GM18951 (cell line): ENCODE results near the gene DCC.

Experiments used
- POLR2A ChIP-seq: IDR thresholded peaks from 4 replicates; pipeline ENCODE4 v1.6.1; 2011; ENCODE audit warnings: mild to moderate bottlenecking; ENCODE audit not compliant: insufficient read length, insufficient read depth; ENCODE audit errors: extremely low read depth
- in situ Hi-C: fragments of 300-500 bp; cut with MboI; formaldehyde crosslinking; loops from one replicate; pipeline ENCODE4 v1.12.0; 2022; ENCODE audit warnings: low sequenced_read_pairs, mixed read lengths, inconsistent platforms; ENCODE audit not compliant: unreplicated experiment

The DCC gene

DNA sequence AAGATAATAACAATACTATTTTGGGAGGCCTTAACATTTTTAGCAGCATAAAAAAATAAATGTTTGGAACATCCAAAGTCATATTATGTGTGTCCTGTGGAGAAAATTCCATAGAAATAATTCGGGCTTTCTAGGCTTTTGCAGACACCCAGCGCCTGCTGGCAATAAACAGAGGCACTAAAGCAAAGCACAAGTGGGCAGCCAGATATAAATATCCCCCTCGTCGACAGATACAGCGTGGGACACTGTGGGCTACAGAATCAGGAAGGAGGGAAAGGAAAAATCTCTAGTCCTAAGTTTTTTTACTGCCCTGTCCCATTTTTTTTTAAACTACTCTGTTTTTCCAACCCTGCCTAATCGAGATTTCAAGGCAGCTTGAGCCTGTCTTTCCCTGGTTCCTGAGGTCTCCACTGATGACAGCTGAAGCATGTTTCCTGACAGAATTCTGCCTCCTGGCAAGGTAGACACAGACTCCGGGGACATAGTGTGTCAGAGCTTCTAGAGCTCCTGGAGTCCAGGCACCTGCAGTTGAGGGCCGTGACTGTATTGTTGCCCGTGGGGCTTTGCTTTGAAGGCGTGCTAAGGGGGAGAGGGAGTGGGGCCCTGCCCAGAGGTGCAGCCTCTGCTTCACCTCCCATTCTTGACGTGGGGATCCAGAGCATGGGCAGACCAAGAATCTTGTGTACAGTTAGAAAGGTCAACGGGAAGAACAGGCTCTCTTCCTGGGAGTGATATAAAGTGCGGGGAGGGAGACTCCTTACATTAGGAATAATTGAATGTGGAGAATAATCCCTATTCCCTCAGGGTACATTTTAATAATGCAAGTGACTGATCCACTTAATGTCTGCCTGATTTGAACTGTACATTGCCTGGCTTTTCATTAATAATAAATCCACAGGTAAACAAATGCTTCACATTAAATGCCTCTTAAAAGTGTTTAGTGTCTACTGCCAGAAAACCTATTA lies 232.3 kb downstream of the DCC start:
- TF ChIP-seq POLR2A: no peak
- in situ Hi-C loops: no loop called here

DNA sequence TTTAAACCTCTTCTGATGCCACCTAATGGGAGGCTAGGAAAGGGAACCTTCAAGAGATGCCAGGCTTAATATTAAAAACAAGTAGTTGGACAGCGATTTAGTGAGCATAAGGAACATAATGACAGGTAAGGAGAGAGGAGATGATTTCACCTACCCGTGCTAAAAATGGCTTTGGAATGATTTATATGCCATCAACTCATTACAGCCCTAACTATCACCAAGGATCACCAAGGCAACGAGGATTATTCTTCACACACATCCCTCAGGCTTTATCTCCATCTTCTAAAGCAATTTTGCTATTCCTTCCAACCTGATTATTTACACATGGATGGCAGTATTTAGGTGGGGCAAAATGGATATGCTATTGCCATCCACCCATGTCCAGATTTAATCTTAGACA lies 237.8 kb downstream of the DCC start:
- TF ChIP-seq POLR2A: no peak
- in situ Hi-C loops: no loop called here

DNA sequence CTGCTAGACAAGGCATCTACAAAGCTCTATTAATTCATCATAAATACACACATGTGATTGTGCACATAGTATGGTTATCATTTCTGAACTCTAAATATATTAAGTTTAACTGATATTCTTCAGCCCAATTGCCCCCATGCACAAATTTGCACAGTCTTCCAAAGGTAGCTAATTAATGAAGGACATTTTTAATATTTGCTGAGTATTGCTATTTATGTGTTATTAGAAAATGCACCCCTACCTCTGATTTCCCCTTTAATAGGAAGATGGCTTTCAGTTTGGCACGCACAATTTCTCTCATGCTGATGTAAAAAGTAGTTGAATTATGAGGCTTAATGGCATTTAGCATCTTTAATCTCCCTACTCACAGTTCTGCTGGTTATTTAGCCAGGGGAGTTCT lies 242.1 kb downstream of the DCC start:
- in situ Hi-C loops: no loop called here
- no peak for TF ChIP-seq POLR2A

- in situ Hi-C loops: no loop called here
- no peak for TF ChIP-seq POLR2A
These were observed 242.5 kb downstream of the DCC start for GRCh38 chr18:52582516-52582915.

- in situ Hi-C loops: no loop called here
- no peak for TF ChIP-seq POLR2A
These were observed 248.9 kb downstream of the DCC start for GRCh38 chr18:52588931-52589330.

DNA sequence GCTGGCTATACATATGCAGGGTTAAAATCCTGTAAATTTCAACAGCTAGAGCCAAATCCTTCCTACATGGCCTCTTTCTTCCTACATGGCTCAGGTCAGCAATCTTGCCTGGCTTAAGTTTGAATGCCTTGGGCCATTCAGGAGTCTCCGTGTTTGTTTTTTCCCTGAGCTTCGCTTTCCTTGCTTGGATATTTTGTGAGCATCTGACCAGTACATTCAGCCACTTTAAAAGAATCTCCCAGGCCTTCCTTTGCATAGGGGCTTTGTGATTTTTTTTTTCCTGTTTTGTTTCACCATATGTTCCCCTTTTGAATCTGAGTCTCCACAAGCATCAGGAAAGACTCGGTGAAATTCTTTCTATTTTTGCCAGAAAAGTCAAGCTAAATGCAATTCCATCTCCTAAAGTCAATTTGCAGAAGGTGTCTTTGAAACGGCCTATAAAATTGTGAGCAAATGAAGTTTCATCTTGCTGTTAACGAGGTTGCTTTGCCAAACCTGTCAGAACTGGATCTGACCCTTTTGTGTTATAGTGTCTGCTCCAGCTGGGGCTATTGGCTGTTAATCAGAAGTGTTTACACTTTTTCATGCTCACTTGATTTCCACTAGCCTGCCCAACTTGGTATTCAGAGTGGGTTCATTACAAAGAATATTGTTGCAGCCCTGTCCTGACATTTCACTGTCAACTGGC lies 256.9 kb downstream of the DCC start:
- in situ Hi-C loops: no loop called here
- no peak for TF ChIP-seq POLR2A

- in situ Hi-C loops: no loop called here
- TF ChIP-seq POLR2A: no peak
These were observed 258.9 kb downstream of the DCC start for GRCh38 chr18:52598921-52599320.

DNA sequence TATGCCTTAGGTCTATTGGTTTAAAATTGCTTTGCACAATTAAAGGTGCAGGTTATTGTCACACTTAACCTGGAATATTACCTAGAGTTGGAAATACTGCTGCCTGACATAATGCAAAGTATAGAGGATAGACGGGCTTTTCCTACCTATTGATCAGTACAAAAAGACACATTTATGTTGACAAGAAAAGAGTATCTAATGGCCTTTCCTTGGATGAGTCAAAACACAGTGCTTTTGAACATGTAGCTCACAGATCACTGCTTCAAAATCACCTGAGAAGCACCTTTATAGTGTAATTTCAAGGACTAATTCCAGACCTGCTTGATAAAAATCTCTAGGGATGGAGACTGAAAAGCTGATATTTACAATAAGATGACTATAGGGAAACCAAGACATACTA lies 262.8 kb downstream of the DCC start:
- in situ Hi-C loops: no loop called here
- TF ChIP-seq POLR2A: no peak

- no peak for TF ChIP-seq POLR2A
- in situ Hi-C loops: no loop called here
These were observed 265.3 kb downstream of the DCC start for GRCh38 chr18:52605345-52605744.

GRCh38 chr18:52607985-52608384 lies 268.0 kb downstream of the DCC start:
- in situ Hi-C loops: no loop called here
- TF ChIP-seq POLR2A: no peak

DNA sequence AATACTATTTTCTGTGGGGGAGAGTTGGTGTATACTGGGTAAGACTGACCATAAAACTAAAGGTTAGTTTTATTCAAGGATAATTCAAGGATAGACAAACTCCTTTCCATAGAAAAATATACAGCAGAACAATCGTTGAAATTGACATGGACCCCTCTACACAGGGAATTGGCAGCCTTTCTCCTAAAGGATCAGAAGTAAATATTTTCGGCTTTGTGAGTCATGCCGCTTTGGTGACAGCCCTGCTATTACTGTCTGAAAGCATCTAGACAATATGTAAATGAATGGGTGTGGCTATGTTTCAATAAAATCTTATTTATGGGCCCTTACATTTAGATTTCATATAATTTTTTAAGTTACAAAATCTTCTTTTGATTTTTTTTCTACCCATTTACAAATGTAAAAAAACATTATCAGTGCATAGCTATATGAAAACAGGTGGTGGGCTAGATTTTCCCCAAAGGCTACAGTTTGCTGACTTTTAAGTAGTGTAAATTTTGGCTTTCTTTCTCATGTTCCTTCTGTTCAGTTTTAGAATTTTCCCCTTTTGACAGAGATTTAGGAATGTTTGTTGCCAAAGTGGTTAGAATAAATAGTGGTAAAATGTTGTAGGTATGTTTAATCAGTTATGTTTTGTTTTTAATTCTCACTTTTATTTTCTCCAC lies 270.6 kb downstream of the DCC start:
- TF ChIP-seq POLR2A: no peak
- in situ Hi-C loops: no loop called here

- no peak for TF ChIP-seq POLR2A
- in situ Hi-C loops: no loop called here
These were observed 272.4 kb downstream of the DCC start for GRCh38 chr18:52612406-52612805.

DNA sequence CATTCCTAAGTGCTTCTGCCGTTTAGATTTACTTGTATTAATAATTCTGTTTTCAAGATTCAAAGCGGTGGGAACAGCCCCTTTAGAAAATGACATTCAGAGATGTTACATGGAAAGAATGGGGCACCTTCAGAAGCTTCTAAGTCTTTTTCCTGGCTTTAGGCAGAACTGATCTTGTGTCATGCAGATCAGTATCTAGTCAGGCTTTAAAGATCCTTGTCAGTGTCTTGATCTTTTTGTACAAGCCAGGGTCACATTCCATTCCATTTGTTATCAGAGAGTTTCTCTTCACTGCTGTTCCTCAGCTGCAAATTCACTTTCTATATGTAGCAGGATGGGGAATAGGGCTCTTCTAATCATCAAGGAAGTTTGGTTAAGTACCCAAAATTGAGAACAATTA lies 275.3 kb downstream of the DCC start:
- no peak for TF ChIP-seq POLR2A
- in situ Hi-C loops: no loop called here
